GM13976 (cell line): ENCODE data around the gene KCP.

Experiments used
- DNase-seq: peaks from one replicate; pipeline ENCODE4 v3.0.0; 2012; ENCODE audit warnings: low spot score
- CTCF ChIP-seq: IDR thresholded peaks from 2 replicates; pipeline ENCODE4 v1.5.1; 2012; ENCODE audit warnings: borderline replicate concordance, mild to moderate bottlenecking; ENCODE audit not compliant: insufficient read depth; ENCODE audit errors: extremely low read depth, missing control alignments, control extremely low read depth
- in situ Hi-C: fragments of 300-500 bp; cut with MboI; formaldehyde crosslinking; loops from one replicate; pipeline ENCODE4 v1.12.0; 2022; ENCODE audit warnings: low sequenced_read_pairs, mixed read lengths, inconsistent platforms; ENCODE audit not compliant: unreplicated experiment

The KCP gene

DNA sequence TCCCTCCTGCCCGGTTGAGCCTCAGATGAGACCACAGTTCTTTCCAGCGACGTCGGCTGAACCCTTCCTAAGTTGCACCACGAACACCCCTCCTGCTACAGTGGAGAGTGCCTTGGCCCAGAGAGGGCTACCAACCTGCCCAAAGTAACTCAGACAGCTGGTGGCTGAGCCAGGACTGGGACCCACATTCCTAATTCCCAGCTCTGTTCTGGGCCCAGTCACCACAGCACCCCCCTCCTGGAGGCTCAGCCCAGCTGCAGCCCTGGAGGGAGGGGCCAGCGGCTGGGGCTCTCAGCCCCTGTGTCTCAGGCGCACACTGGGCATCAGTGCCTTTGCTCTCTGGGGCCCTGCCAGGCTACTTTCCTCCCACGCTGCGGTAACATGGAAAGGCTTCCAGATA is 37.3 kb downstream of the KCP start:
- DNase-seq = no peak
- no peak for TF ChIP-seq CTCF
- in situ Hi-C loops = no loop called here

GRCh38 chr7:128872394-128872824 is 38.1 kb downstream of the KCP start:
- in situ Hi-C loops = no loop called here
- TF ChIP-seq CTCF = no peak
- DNase-seq = no peak

- in situ Hi-C loops = no loop called here
- no peak for TF ChIP-seq CTCF
- no peak for DNase-seq
Measured at GRCh38 chr7:128871050-128871449, 39.5 kb downstream of the KCP start.

GRCh38 chr7:128869944-128870285 is 40.6 kb downstream of the KCP start:
- TF ChIP-seq CTCF = no peak
- in situ Hi-C loops = no loop called here
- DNase-seq = no peak

DNA sequence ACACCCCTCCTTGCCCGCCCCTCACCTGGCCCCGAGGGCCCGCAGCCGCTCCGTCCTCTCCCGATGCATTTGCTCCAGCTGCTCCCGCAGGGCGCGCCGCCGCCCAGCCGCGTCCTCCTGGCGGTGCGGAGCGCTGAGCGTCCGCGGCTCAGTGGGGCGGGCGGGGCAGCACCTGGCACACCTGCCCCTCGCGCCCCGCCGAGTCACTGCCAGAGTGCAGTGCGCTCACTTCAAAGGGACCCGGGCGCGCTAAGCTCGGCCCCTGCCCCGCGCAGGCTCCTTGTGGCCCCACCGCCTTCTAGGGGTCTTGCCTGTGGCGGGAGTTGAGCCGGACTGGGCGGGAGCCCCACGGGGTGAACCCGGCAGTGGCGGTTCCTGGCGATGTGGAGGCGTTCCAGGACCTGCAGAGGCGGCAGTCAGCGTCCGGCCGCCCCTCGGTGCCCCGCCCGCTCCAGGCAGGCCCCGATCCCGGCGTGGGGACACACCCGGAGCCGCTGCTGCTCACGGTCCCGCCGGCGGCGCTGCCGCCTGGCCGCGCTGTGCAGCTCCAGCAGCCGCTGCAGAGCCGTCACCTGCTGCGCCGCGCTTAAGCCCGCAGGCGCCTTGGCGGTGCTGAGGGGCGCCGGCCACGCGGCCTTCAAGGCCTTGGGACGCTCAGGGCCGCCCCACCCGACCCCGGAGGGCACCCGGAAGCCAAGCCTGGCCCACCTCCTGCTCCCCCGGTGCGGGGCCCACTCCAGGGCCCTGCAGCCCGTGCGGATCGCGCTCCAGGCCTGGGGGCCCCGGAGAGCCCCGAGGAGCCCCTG is 41.2 kb downstream of the KCP start:
- TF ChIP-seq CTCF = no peak
- DNase-seq = peak; percentile 81
- in situ Hi-C loops = no loop called here

DNA sequence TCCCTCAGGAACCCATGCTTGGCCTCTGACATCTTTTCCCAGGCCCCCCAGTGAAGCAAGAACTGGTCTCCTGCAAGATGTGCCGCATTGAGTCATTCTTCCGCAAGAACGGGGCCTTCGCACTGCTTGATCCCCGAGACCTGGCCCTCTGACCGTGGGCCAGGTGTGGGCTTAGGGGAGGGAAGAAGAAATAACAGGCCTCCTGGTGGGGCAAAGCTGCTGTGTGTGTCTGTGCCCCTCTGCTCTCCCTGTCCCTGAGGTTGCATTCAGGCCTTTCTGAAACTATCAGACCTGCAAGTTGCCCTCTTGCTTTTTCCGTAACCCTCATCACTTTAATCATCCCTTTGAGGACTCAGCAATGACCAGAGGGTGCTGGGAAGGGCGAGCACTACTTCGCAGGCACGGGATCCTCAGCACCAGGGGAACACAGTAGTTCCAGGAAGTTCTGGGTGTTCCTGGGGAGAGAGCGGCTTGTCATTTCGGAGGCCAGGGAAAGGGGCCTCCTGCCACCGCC is 41.8 kb downstream of the KCP start:
- in situ Hi-C loops = no loop called here
- no peak for DNase-seq
- no peak for TF ChIP-seq CTCF
